ENCODE results near the gene BBLN. TPM values are rescaled to one million over a fixed set of nuclear protein-coding genes. Genes with fewer than 3 reads are reported as not detected.
"Not testable (repeated sequence)": the region's sequence is repeated elsewhere in the genome, so short reads cannot be mapped to it uniquely, and the experiment has no call there.

Gene BBLN
- total RNA-seq, 6 experiments from 2014 or later: 45.7 to 63.2 (median 50.5) TPM

- TF ChIP-seq CTCF (IDR thresholded peaks at IDR 0.05): no peak
- no peaks in the 10 kb centered on the region for H3K9me3 Mint-ChIP-seq
Observed at GRCh38 chr9:128127990-128128835, 31.9 kb upstream of the BBLN start.

GRCh38 chr9:128128836-128129590, 31.1 kb upstream of the BBLN start:
- DNase-seq: no peak
- H3K4me3 Mint-ChIP-seq: peak overlapping the region; percentile 99

More at GRCh38 chr9:128127990-128128835, 31.9 kb upstream of the BBLN start:
- Mint-ChIP-seq H3K36me3 (ENCODE audit: low read depth) (no peaks in the 10 kb centered on the region), H3K27me3 (ENCODE audit: insufficient read depth) (peaks cover 13% of the 10 kb centered on the region), H3K4me1 (ENCODE audit: low read depth) (peaks cover 28% of the 10 kb centered on the region), H3K4me3 (peak overlapping the region; percentile 99), H3K27ac (peak overlapping the region; percentile 96)
- DNase-seq: peak; percentile 78

GRCh38 chr9:128129976-128130590, 30.0 kb upstream of the BBLN start:
- H3K4me3 Mint-ChIP-seq; H3K9me3 Mint-ChIP-seq; H3K36me3 Mint-ChIP-seq (ENCODE audit: low read depth); H3K27ac Mint-ChIP-seq: not testable (repeated sequence)
- peak; percentile 72 for TF ChIP-seq CTCF (IDR thresholded peaks at IDR 0.05)
- Mint-ChIP-seq H3K4me1 (ENCODE audit: low read depth) (peaks cover 24% of the 10 kb centered on the region), H3K27me3 (ENCODE audit: insufficient read depth) (peaks cover 27% of the 10 kb centered on the region)
- peak; percentile 55 for DNase-seq

More at GRCh38 chr9:128128836-128129590, 31.1 kb upstream of the BBLN start:
- no peak for TF ChIP-seq CTCF (IDR thresholded peaks at IDR 0.05)
- 0 out of 2 replicates have a peak, but pooled peaks cover 4% of the 10 kb centered on the region for H3K36me3 Mint-ChIP-seq (ENCODE audit: low read depth)
- peaks cover 20% of the 10 kb centered on the region for H3K27me3 Mint-ChIP-seq (ENCODE audit: insufficient read depth)
- H3K9me3 Mint-ChIP-seq: no peaks in the 10 kb centered on the region
- peak overlapping the region; percentile 96 for H3K27ac Mint-ChIP-seq
- H3K4me1 Mint-ChIP-seq (ENCODE audit: low read depth): peaks cover 28% of the 10 kb centered on the region

GRCh38 chr9:128130651-128131050, 29.4 kb upstream of the BBLN start:
- not testable (repeated sequence) for DNase-seq; H3K27ac Mint-ChIP-seq; H3K36me3 Mint-ChIP-seq (ENCODE audit: low read depth); H3K4me3 Mint-ChIP-seq; H3K9me3 Mint-ChIP-seq
- Mint-ChIP-seq H3K4me1 (ENCODE audit: low read depth) (peaks cover 18% of the 10 kb centered on the region), H3K27me3 (ENCODE audit: insufficient read depth) (peaks cover 32% of the 10 kb centered on the region)

- DNase-seq; H3K9me3 Mint-ChIP-seq; H3K27ac Mint-ChIP-seq; H3K36me3 Mint-ChIP-seq (ENCODE audit: low read depth); H3K4me3 Mint-ChIP-seq: not testable (repeated sequence)
- peaks cover 11% of the 10 kb centered on the region for H3K4me1 Mint-ChIP-seq (ENCODE audit: low read depth)
- H3K27me3 Mint-ChIP-seq (ENCODE audit: insufficient read depth): peaks cover 32% of the 10 kb centered on the region
Observed at GRCh38 chr9:128131346-128131745, 28.7 kb upstream of the BBLN start.

- not testable (repeated sequence) for H3K9me3 Mint-ChIP-seq, DNase-seq
- H3K27me3 Mint-ChIP-seq (ENCODE audit: insufficient read depth): peaks cover 34% of the 10 kb centered on the region
Observed at GRCh38 chr9:128132139-128132538, 27.9 kb upstream of the BBLN start.

GRCh38 chr9:128135561-128135960, 24.5 kb upstream of the BBLN start:
- not testable (repeated sequence) for H3K36me3 Mint-ChIP-seq (ENCODE audit: low read depth); H3K9me3 Mint-ChIP-seq; H3K27ac Mint-ChIP-seq; H3K4me3 Mint-ChIP-seq; DNase-seq
- H3K4me1 Mint-ChIP-seq (ENCODE audit: low read depth): peaks cover 13% of the 10 kb centered on the region
- peaks cover 49% of the 10 kb centered on the region for H3K27me3 Mint-ChIP-seq (ENCODE audit: insufficient read depth)

More at GRCh38 chr9:128132139-128132538, 27.9 kb upstream of the BBLN start:
- not testable (repeated sequence) for H3K27ac Mint-ChIP-seq; H3K36me3 Mint-ChIP-seq (ENCODE audit: low read depth); H3K4me3 Mint-ChIP-seq
- H3K4me1 Mint-ChIP-seq (ENCODE audit: low read depth): peaks cover 15% of the 10 kb centered on the region

Data from HFFc6 (cell line).